Fibroblast of skin of right quadriceps (primary cell): ENCODE measurements around the gene TXNRD2.
"Not testable (repeated sequence)": the region's sequence is repeated elsewhere in the genome, so short reads cannot be mapped to it uniquely, and the experiment has no call there.

Experiments
- DNase-seq: peaks from one replicate; pipeline ENCODE4 v3.0.0-alpha.2; 2013

Gene TXNRD2

GRCh38 chr22:19841641-19842392, 99.8 kb downstream of the TXNRD2 start:
- no peak for DNase-seq

GRCh38 chr22:19840955-19841640, 100.5 kb downstream of the TXNRD2 start:
- DNase-seq, result no peak

DNA sequence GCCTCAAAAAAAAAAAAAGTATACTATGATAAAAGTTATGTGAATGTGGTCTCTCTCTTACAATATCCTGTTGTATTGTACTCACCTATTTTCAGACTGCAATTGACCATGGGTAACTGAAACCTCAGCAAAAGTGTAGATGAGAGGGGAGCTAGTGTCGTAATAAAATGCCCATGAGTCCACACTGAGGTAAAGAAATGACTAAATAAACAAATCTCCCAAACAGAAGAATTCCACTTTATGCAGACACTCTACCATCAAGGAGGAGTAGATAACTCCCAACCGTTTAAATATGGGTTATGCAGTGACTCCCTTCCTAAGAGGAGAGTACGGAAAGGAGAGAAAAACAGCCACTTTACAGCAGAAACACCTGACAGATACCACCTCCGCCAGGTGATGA, 101.6 kb downstream of the TXNRD2 start:
- no peak for DNase-seq

DNA sequence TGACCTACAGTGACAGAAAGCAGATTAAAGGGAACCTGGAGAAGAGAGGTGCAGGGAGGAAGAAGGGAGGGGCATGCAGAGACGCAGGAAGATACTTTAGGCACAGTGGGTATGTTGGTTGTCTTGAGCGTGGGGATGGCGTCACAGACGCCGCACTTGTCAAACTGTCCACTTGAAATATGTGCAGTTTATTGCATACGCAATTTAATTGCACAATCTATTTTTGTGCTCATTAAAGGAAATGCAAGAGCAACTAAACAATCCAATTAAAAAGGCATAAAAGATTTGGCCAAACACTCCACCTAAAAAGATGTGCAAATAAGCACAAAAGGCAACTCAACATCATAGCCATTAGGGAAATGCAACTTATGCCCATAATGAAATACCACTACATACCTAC, 103.7 kb downstream of the TXNRD2 start:
- no peak for DNase-seq

GRCh38 chr22:19836512-19836911, 105.1 kb downstream of the TXNRD2 start:
- no peak for DNase-seq

- no peak for DNase-seq
Measured at GRCh38 chr22:19834599-19834998, 107.0 kb downstream of the TXNRD2 start.

GRCh38 chr22:19833327-19833726, 108.3 kb downstream of the TXNRD2 start:
- DNase-seq, result not testable (repeated sequence)

DNA sequence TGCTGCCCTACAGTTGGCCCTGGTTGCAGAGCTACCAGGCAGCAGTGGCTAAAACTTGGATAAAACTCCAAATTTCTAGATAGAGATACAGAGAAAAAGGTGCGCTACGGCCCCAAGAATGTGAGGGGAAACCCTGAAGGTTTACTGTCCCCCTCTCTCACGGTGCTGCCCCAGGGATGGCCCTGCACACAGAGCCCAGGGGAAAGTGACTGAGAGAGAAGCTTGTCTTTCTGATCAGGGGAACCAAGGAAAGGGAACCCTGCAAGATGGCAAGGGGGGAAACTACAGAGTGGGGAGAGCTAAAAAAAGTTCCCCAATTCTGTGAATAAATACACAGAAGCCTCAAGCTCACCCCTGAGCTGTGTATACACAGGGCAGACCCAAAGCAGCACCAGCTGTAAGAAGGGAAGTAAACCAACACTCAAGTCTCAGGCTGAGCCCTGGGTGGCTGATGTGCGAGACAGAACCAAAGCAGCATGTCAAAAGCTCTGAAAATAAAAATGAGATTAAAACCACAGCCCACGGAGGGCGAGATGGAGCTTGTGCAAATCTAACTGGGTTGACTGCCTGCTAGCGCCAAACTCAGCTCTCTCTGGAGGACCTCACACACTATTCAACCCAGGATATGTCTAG, 109.0 kb downstream of the TXNRD2 start:
- DNase-seq, result no peak

DNA sequence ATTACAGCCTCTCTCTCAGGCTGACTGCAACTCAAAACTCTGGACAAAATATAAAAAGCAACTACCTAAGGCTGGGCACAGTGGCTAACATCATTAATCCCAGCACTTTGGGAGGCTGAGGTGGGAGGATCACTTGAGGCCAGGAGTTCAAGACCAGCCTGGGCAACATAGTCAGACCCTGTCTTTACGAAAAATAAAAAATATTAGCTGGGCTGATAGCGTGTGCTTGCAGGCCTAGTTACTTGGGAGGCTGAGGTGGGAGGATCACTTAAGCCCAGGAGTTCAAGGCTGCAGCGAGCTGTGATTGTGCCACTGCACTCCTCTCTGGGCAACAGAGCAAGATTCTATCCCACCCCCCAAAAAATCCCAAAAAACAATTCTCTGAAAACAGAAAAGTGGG, 109.6 kb downstream of the TXNRD2 start:
- DNase-seq, result not testable (repeated sequence)

- DNase-seq, result no peak
Measured at GRCh38 chr22:19831016-19831415, 110.6 kb downstream of the TXNRD2 start.

- no peak for DNase-seq
Measured at GRCh38 chr22:19828035-19828401, 113.6 kb downstream of the TXNRD2 start.

DNA sequence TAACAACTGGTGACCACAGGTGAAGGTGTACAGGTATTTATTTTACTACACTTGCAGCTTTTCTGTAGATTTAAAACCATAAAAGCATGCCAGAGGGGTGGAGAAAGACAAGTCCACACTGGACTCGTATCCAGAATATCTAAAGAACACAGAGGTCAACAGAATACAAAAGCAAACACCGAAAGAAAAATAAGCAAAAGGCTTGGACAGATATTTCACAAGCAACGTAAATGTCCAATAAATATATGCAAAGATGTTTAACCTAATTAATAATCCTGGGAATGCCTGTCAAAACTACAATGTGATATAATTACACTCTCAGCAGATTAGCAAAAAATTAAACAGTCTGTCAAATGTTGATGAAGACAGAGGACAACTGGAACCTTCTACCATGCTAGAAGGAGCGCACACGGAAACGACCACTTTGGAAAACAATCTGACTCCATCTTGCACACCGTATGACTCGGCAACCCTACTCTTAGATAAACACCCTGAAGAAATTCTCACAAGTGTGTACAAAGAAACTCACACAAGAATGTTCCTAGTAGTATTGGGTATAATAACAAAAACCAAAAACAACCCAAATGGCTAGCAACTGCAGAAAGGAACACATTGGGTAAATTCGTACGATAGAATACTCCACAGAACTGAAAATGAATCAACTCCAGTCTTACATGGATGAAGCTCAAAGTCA, 114.1 kb downstream of the TXNRD2 start:
- DNase-seq, result no peak

DNA sequence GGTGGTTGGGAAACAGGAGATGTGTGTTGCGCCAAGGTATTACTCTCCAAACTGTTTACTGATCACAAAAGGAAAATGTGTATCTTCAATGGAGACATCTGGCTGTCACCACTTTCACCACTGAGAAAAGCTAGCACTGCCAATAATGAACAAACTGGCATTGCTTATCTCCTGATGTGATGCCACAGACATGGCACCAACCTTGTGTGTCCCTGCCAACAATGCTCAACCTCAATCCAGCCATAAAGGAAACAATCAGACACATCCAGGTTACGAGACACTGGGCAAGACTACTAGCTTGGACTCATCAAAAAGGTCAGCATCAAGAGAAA, 115.0 kb downstream of the TXNRD2 start:
- DNase-seq, result no peak

DNA sequence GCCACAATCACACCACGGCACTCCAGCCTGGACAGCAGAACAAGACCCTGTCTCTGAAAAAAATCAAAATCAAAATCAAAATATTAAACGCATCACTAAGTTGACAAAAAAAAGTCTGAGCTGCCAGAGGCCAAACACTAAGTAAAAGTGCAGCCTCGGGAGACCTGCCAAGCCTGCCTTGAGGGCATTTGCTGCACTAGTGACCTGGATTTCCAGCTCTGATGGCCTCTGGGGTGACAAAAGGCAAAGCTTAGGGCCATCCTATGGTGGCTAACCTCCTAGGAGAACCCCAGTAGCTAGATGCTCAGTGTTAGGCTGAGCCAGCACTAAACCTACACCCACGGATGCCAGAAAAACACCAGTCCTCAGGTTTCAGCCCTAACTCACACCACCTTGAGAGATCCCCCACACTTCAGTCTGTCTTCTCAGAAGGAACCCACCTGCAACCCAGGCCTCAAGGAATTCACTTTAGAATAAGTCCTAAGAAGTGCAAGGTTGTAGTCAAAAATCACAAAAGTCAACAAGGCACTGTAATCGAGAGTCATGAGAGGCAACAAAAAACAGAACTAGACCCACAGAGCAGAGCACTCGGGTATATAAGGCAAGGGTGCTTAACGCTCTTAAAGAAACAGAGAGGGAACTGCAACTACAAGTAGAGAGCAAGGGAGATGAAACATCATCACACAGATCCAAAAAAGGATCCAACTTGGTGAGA, 115.6 kb downstream of the TXNRD2 start:
- no peak for DNase-seq
